Chondrocyte (in vitro differentiated cells): ENCODE data around the gene TELO2. TPM values are rescaled to one million over a fixed set of nuclear protein-coding genes. Genes with fewer than 3 reads are reported as not detected.
"Not testable (repeated sequence)": the region's sequence is repeated elsewhere in the genome, so short reads cannot be mapped to it uniquely, and the experiment has no call there.

Source experiments
- DNase-seq: peaks from one replicate; pipeline ENCODE4 v3.0.0; 2021; ENCODE audit warnings: mixed read lengths, low spot score
- H3K27ac Mint-ChIP-seq: one replicate; pipeline ENCODE4 v1.8.0; 2021; ENCODE audit warnings: mild to moderate bottlenecking, moderate library complexity, mixed read lengths; ENCODE audit not compliant: unreplicated experiment
- H3K27me3 Mint-ChIP-seq: 2 replicates; pipeline ENCODE4 v1.8.0; 2021; ENCODE audit warnings: low read depth, mixed read lengths
- H3K36me3 Mint-ChIP-seq: 2 replicates; pipeline ENCODE4 v1.8.0; 2021; ENCODE audit warnings: low read depth, mixed read lengths
- H3K4me1 Mint-ChIP-seq: 2 replicates; pipeline ENCODE4 v1.8.0; 2021; ENCODE audit warnings: low read depth, mild to moderate bottlenecking, mixed read lengths
- H3K4me3 Mint-ChIP-seq: one replicate; pipeline ENCODE4 v1.8.0; 2021; ENCODE audit warnings: mild to moderate bottlenecking, moderate library complexity, mixed read lengths; ENCODE audit not compliant: unreplicated experiment
- H3K9me3 Mint-ChIP-seq: 2 replicates; pipeline ENCODE4 v1.8.0; 2021; ENCODE audit warnings: low read depth, mixed read lengths
- CTCF ChIP-seq: fragments of 200-600 bp; sonication (generic); IDR thresholded peaks from 2 replicates; pipeline ENCODE4 v1.5.0; 2021; ENCODE audit warnings: antibody characterized with exemption, mild to moderate bottlenecking, moderate library complexity
- total RNA-seq: library from RNA; stranded (reverse); gene quantifications from 3 replicates; pipeline ENCODE4 v1.2.1, GENCODE V29; 2021

TELO2 gene
- total RNA-seq, 1 donor from 2014 or later, result 21.7 TPM

- peaks cover 3% of the 10 kb centered on the region for H3K9me3 Mint-ChIP-seq
- H3K4me3 Mint-ChIP-seq, result no peak overlapping the region
- no peak for TF ChIP-seq CTCF
- DNase-seq, result peak; percentile 76
- no peaks in the 10 kb centered on the region for H3K27me3 Mint-ChIP-seq
- H3K4me1 Mint-ChIP-seq, result peaks cover 19% of the 10 kb centered on the region
- H3K27ac Mint-ChIP-seq, result no peak overlapping the region
- no peaks in the 10 kb centered on the region for H3K36me3 Mint-ChIP-seq
Measured at GRCh38 chr16:1477033-1477432, 16.1 kb upstream of the TELO2 start.

GRCh38 chr16:1478937-1479336 is 14.2 kb upstream of the TELO2 start:
- H3K9me3 Mint-ChIP-seq, DNase-seq, H3K4me3 Mint-ChIP-seq, H3K27ac Mint-ChIP-seq, H3K36me3 Mint-ChIP-seq, H3K27me3 Mint-ChIP-seq, H3K4me1 Mint-ChIP-seq: not testable (repeated sequence)

- no peak for TF ChIP-seq CTCF
- H3K27ac Mint-ChIP-seq, result no peak overlapping the region
- no peaks in the 10 kb centered on the region for H3K36me3 Mint-ChIP-seq
- H3K4me3 Mint-ChIP-seq, result no peak overlapping the region
- peaks cover 2% of the 10 kb centered on the region for H3K27me3 Mint-ChIP-seq
- no peaks in the 10 kb centered on the region for H3K4me1 Mint-ChIP-seq
- peak; percentile 75 for DNase-seq
- peaks cover 3% of the 10 kb centered on the region for H3K9me3 Mint-ChIP-seq
Measured at GRCh38 chr16:1481906-1482835, 11.0 kb upstream of the TELO2 start.

- H3K9me3 Mint-ChIP-seq, result no peaks in the 10 kb centered on the region
- no peaks in the 10 kb centered on the region for H3K36me3 Mint-ChIP-seq
- no peaks in the 10 kb centered on the region for H3K4me1 Mint-ChIP-seq
- H3K4me3 Mint-ChIP-seq, result no peak overlapping the region
- peak; percentile 91 for DNase-seq
- no peak overlapping the region for H3K27ac Mint-ChIP-seq
- peaks cover 2% of the 10 kb centered on the region for H3K27me3 Mint-ChIP-seq
- TF ChIP-seq CTCF, result no peak
Measured at GRCh38 chr16:1485847-1486496, 7.2 kb upstream of the TELO2 start.

DNA sequence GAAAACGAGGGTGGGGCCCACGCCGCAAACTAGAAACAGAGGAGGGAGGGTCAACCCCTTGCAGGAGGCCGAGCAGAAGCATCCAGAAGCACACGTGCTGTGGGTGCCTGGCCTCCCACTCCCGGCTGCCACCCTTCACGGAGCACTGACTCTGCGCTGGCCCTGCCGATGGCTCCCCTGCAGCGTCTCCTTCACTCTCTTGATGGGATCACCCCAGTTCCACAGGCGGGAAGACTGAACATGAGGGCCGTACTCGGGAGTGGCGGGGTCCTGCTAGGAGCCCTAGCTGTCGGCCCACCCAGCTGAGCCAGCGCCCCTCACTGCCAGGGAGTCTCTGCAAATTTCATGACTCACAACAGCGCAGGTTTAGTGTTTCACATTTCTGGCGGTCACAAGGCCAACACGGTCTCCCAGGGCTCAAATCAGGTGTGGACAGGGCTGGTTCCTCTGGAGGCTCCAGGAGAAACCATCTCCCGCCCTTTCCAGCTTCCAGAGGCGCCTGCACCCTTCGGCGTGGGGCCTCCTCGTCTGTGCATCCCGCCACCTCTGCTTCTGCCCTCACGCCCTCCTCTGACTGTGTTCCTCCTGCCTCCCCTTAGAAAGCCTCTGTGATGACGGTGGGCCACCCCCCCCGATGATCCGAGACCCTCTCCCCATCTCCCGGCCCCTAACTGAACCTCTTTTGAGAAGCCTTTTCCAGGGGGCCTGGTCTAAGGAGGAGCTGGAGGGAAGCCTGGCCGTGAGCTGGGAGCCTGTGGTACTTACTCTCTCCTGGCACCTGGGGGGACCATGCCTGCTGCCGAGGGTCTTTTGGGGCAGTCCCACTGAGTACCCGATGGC is 6.4 kb upstream of the TELO2 start:
- Mint-ChIP-seq H3K27ac (no peak overlapping the region), H3K27me3 (peaks cover 2% of the 10 kb centered on the region), H3K4me3 (no peak overlapping the region), H3K36me3 (no peaks in the 10 kb centered on the region), H3K4me1 (no peaks in the 10 kb centered on the region), H3K9me3 (no peaks in the 10 kb centered on the region)
- DNase-seq, result peak; percentile 75
- TF ChIP-seq CTCF, result no peak
